Measurements from ENCODE around the gene ANAPC13. TPM values are rescaled to one million over a fixed set of nuclear protein-coding genes. Genes with fewer than 3 reads are reported as not detected.

The ANAPC13 gene
- polyA plus RNA-seq, 1 donor (not counting 4 experiments of a cell fraction or from before 2014, with no cell fraction given), result 63.4 TPM

GRCh38 chr3:134487406-134487805 lies 1.6 kb upstream of the ANAPC13 start:
- no peaks in the 10 kb centered on the region for H3K9me3 ChIP-seq (ENCODE audit: control insufficient read depth, low read depth, low read length)
- no peak for TF ChIP-seq CTCF (optimal IDR thresholded peaks at IDR 0.05 in 1 of 3, IDR thresholded peaks at IDR 0.05 in 1 of 3, conservative IDR thresholded peaks at IDR 0.05 in 1 of 3; ENCODE audit: extremely low read depth in 1 of 3, insufficient read depth in 2 of 3, low read length in 3 of 3)
- TF ChIP-seq EZH2 (IDR thresholded peaks at IDR 0.05; ENCODE audit: low read length), result no peak
- peak overlapping the region; percentile 94 for H3K9ac ChIP-seq (ENCODE audit: control insufficient read depth, extremely low read depth, insufficient read depth, low read length)
- no peak for DNase-seq (ENCODE audit: low read depth, low spot score)
- peaks cover 34% of the 10 kb centered on the region for H3K79me2 ChIP-seq (ENCODE audit: control insufficient read depth, insufficient read depth, low read length)
- H3K4me3 ChIP-seq (ENCODE audit: control insufficient read depth in 2 of 3, extremely low read depth in 1 of 3, insufficient read depth in 2 of 3, low read depth in 1 of 3, low read length in 3 of 3), result peak overlapping the region; percentile 62 to 82 (median 77)
- peak overlapping the region; percentile 8 for H2AFZ ChIP-seq (ENCODE audit: control insufficient read depth, low read length)
- H3K27me3 ChIP-seq (ENCODE audit: control insufficient read depth, extremely low read depth, insufficient read depth, low read length), result no peaks in the 10 kb centered on the region
- H4K20me1 ChIP-seq (ENCODE audit: control insufficient read depth, extremely low read depth, insufficient read depth, low read length), result no peaks in the 10 kb centered on the region
- dilution Hi-C loops (cut with MboI; ENCODE audit: extremely low pct_ligation_motif_present, low sequenced_read_pairs), result no loop called here
- H3K4me2 ChIP-seq (ENCODE audit: control insufficient read depth, extremely low read depth, insufficient read depth, low read depth, low read length), result peak overlapping the region; percentile 90
- no peaks in the 10 kb centered on the region for H3K9me1 ChIP-seq (ENCODE audit: control insufficient read depth, extremely low read depth, insufficient read depth, low read length)
- H3K27ac ChIP-seq (ENCODE audit: control insufficient read depth, insufficient read depth, low read length), result no peak overlapping the region
- H3K36me3 ChIP-seq (ENCODE audit: control insufficient read depth in 2 of 2, extremely low read depth in 1 of 2, insufficient read depth in 2 of 2, low read length in 2 of 2), result no peaks in the 10 kb centered on the region
- FAIRE-seq, result no peak
- peaks cover 34% of the 10 kb centered on the region for H3K4me1 ChIP-seq (ENCODE audit: control insufficient read depth, extremely low read depth, insufficient read depth, low read length)

- DNase-seq (ENCODE audit: low read depth, low spot score) (no peak), FAIRE-seq (no peak)
- Histone ChIP-seq H3K79me2 (ENCODE audit: control insufficient read depth, insufficient read depth, low read length) (peaks cover 32% of the 10 kb centered on the region), H3K27ac (ENCODE audit: control insufficient read depth, insufficient read depth, low read length) (peak overlapping the region; percentile 92), H3K4me2 (ENCODE audit: control insufficient read depth, extremely low read depth, insufficient read depth, low read depth, low read length) (peak overlapping the region; percentile 90), H3K27me3 (ENCODE audit: control insufficient read depth, extremely low read depth, insufficient read depth, low read length) (no peaks in the 10 kb centered on the region), H2AFZ (ENCODE audit: control insufficient read depth, low read length) (peak overlapping the region; percentile 91), H4K20me1 (ENCODE audit: control insufficient read depth, extremely low read depth, insufficient read depth, low read length) (no peaks in the 10 kb centered on the region), H3K9me1 (ENCODE audit: control insufficient read depth, extremely low read depth, insufficient read depth, low read length) (no peaks in the 10 kb centered on the region), H3K4me1 (ENCODE audit: control insufficient read depth, extremely low read depth, insufficient read depth, low read length) (peaks cover 36% of the 10 kb centered on the region), H3K36me3 (ENCODE audit: control insufficient read depth in 2 of 2, extremely low read depth in 1 of 2, insufficient read depth in 2 of 2, low read length in 2 of 2) (peaks cover 0 to 2% of the 10 kb centered on the region in 2 experiments), H3K9me3 (ENCODE audit: control insufficient read depth, low read depth, low read length) (no peaks in the 10 kb centered on the region), H3K9ac (ENCODE audit: control insufficient read depth, extremely low read depth, insufficient read depth, low read length) (peak overlapping the region; percentile 94), H3K4me3 (ENCODE audit: control insufficient read depth in 2 of 3, extremely low read depth in 1 of 3, insufficient read depth in 2 of 3, low read depth in 1 of 3, low read length in 3 of 3) (peak overlapping the region; percentile 62 to 82 (median 77))
- TF ChIP-seq CTCF (optimal IDR thresholded peaks at IDR 0.05 in 1 of 3, IDR thresholded peaks at IDR 0.05 in 1 of 3, conservative IDR thresholded peaks at IDR 0.05 in 1 of 3; ENCODE audit: extremely low read depth in 1 of 3, insufficient read depth in 2 of 3, low read length in 3 of 3) (no peak), EZH2 (IDR thresholded peaks at IDR 0.05; ENCODE audit: low read length) (no peak)
- dilution Hi-C loops (cut with MboI; ENCODE audit: extremely low pct_ligation_motif_present, low sequenced_read_pairs), result no loop called here
Measured at GRCh38 chr3:134486577-134487041, 824 bp upstream of the ANAPC13 start.
